Neutrophil (primary cell): ENCODE results near the gene ATAD3A.

Source experiments
- H3K27ac ChIP-seq: fragments of 200-600 bp; sonication (generic); 2 replicates; pipeline ENCODE4 v1.5.1; 2016; ENCODE audit warnings: mild to moderate bottlenecking, moderate library complexity
- H3K27me3 ChIP-seq: fragments of 200-600 bp; sonication (generic); 2 replicates; pipeline ENCODE4 v1.6.0; 2016; ENCODE audit warnings: mild to moderate bottlenecking
- H3K36me3 ChIP-seq: fragments of 200-600 bp; sonication (generic); 2 replicates; pipeline ENCODE4 v1.5.1; 2017
- H3K4me1 ChIP-seq, 2 experiments: fragments of 200-600 bp in 1 of 2; sonication (generic) in 1 of 2; 1 replicate in 1 of 2; 2 replicates in 1 of 2; pipeline versions ENCODE4 v1.5.1 to v1.6.1; 2013 to 2016; ENCODE audit warnings: low read depth in 1 of 2, low read length in 1 of 2, mild to moderate bottlenecking in 1 of 2, moderate library complexity in 1 of 2; ENCODE audit not compliant: control insufficient read depth in 1 of 2, insufficient read depth in 1 of 2
- H3K4me3 ChIP-seq, 2 experiments: fragments of 200-600 bp in 1 of 2; sonication (generic) in 1 of 2; 1 replicate in 1 of 2; 2 replicates in 1 of 2; pipeline ENCODE4 v1.5.1; 2013 to 2016; ENCODE audit warnings: low read depth in 1 of 2, low read length in 1 of 2, mild to moderate bottlenecking in 1 of 2, moderate library complexity in 1 of 2
- H3K9me3 ChIP-seq: fragments of 200-600 bp; sonication (generic); 2 replicates; pipeline ENCODE4 v1.5.1; 2016
- CTCF ChIP-seq: fragments of 200-600 bp; sonication (generic); IDR thresholded peaks from 2 replicates; pipeline ENCODE4 v1.5.1; 2016; ENCODE audit warnings: antibody characterized with exemption

Gene ATAD3A

DNA sequence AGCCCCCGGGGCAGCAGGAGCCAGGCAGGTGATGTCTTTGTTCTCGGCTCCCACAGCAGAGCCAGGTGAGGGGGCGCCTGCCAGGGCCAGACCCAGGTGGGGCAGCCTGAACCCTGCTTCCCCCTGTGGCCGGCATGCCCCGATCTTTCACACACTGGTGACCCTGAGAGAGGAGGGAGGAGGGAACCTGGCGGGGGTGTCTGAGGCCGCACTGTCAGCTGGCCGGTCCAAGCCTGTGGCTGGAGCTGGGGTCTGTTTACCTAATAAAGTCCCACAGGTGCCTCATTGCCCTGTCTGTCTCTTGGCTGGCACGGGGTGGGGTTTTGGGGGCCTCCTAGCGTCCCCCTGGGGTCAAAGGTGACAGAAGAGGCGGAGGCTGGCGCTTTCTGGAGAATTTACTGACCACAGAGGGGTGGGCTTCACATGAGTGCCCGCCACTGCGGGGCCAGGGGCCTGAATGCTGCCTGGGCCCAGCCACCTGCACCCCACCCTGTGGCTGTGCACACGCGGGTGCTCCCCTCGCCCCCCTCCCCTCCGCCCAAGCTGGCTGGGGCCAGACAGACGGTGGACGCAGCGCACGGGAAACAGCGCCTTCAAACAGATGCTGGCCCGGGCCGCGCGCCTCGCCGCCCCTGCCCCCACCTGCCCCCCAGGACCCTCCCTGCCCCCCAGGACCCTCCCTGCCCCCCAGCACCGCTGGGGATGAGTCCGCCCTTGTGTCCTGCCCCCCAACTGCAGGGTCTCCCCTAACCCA lies 22.6 kb downstream of the ATAD3A start:
- Histone ChIP-seq H3K27ac (no peak overlapping the region), H3K27me3 (peaks cover 15% of the 10 kb centered on the region), H3K9me3 (no peaks in the 10 kb centered on the region), H3K4me3 (no peak overlapping the region), H3K36me3 (peaks cover 15% of the 10 kb centered on the region), H3K4me1 (no peaks in the 10 kb centered on the region)
- no peak for TF ChIP-seq CTCF

GRCh38 chr1:1535201-1536018 lies 23.4 kb downstream of the ATAD3A start:
- Histone ChIP-seq H3K4me3 (no peak overlapping the region), H3K9me3 (no peaks in the 10 kb centered on the region), H3K27me3 (peaks cover 23% of the 10 kb centered on the region), H3K27ac (no peak overlapping the region), H3K4me1 (peaks cover 0 to 1% of the 10 kb centered on the region in 2 experiments), H3K36me3 (peaks cover 15% of the 10 kb centered on the region)
- no peak for TF ChIP-seq CTCF

- Histone ChIP-seq H3K36me3 (peaks cover 22% of the 10 kb centered on the region), H3K27ac (no peak overlapping the region), H3K27me3 (peaks cover 32% of the 10 kb centered on the region), H3K4me3 (no peak overlapping the region), H3K9me3 (no peaks in the 10 kb centered on the region), H3K4me1 (peaks cover 0 to 6% of the 10 kb centered on the region in 2 experiments)
- TF ChIP-seq CTCF, result no peak
Observed at GRCh38 chr1:1536019-1536937, 24.3 kb downstream of the ATAD3A start.

DNA sequence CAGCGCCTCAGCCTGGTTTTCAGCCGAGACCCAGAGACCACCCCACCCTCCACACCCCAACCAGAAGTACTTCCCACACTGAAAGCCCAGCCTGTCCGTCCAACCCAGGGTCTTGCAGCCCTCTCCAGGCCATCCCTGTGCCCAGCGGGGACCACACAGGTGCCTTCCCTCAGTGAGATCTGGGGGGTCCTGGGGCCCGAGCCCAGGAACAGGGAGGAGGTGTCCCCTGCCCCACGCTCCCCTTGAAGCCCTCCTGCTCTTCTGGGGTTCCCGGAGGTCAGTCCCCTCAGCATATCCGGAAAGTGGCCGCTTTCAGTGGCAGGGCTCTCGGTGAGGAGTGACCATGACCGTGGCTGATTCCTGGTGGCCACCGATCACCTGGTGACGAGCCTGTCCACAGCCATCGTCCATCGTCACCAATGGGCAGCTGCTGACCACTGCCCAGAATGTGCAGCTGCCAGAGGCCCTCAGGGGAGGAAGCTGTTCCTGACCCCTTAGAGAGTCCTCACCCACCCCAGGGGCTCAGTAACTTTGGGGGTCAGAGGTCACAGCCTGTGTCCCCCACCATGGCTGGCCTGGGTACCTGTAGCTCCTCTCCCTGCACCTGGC lies 25.1 kb downstream of the ATAD3A start:
- peaks cover 0 to 6% of the 10 kb centered on the region in 2 experiments for H3K4me1 ChIP-seq
- H3K36me3 ChIP-seq, result peaks cover 30% of the 10 kb centered on the region
- H3K4me3 ChIP-seq, result no peak overlapping the region
- H3K27ac ChIP-seq, result no peak overlapping the region
- no peaks in the 10 kb centered on the region for H3K9me3 ChIP-seq
- peaks cover 36% of the 10 kb centered on the region for H3K27me3 ChIP-seq
- no peak for TF ChIP-seq CTCF
